ENCODE results near the gene AMFR.

DNA sequence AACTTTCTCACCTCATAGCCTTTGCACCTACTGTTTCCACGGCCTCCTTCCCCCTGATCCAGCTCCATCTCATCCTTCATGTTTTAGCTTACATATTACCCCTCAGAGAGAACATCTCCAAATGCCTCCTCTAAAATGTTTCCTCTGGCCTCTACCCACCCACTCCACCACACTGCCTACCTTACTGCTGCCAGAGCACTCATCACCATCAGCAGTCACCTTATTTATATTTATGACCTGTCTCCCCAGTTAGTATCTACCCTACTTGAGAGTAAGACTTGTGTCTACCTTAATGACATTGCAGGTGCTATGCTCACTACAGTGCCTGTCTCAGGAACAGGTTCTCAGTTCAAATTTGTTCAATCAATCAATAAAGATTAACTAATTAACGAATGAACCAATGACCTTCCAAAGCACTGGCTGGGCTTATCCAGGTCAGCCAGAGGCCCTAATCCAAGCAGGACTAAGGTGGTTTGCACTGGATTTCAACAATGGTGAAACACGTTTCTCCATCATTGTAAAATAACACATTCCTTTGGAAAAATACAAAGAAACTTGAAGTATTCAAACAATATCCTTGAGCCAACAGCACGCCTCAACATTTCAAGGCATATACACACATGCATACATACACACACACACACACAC, 41.1 kb downstream of the AMFR start:
- TF ChIP-seq POLR2A (IDR thresholded peaks at IDR 0.05; ENCODE audit: low read depth, low read length) (no peak), POLR2AphosphoS5 (IDR thresholded peaks at IDR 0.05; ENCODE audit: low read depth, low read length) (no peak), TAF1 (IDR thresholded peaks at IDR 0.05; ENCODE audit: borderline replicate concordance, low read depth, low read length) (no peak)

Data from GM12892 (cell line).